Esophagus squamous epithelium (tissue), 4 donors: ENCODE measurements around the gene DUXB.

Experiments
- CTCF ChIP-seq, 6 experiments: fragments of 450-650 bp in 4 of 6; fragments of 200-600 bp in 2 of 6; sonication (generic) in 2 of 6; IDR thresholded peaks; one replicate each; pipeline ENCODE4 v1.5.1; 2016 to 2019; ENCODE audit warnings: antibody characterized with exemption in 6 of 6, mild to moderate bottlenecking in 4 of 6, moderate library complexity in 4 of 6
- POLR2A ChIP-seq, 4 donors: fragments of 450-650 bp; IDR thresholded peaks; one replicate each; pipeline ENCODE4 v1.6.1; 2017; ENCODE audit warnings: antibody characterized with exemption in 4 of 4, mild to moderate bottlenecking in 4 of 4, moderate library complexity in 3 of 4

DNA sequence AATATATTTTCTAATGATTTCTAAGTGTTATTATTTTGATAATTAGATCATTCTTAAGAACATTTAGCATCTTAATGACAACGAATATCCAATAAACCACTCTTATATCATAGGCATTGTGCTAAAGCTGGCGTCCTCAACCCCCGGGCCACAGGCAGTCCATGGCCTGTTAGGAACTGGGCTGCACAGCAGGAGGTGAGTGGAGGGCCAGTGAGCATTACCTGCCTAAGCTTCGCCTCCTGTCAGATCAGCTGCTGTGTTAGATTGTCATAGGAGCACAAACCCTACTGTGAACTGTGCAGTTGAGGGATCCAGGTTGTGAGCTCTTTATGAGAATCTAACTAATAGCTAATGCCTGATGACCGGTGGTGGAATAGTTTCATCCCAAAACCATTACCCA, 3.7 kb downstream of the DUXB start:
- TF ChIP-seq CTCF (IDR thresholded peaks at IDR 0.05) (no peak), POLR2A (IDR thresholded peaks at IDR 0.05) (no peak)
